Stimulated activated effector memory CD8-positive, alpha-beta T cell treated with anti-CD3 and anti-CD28 coated beads, Interleukin-12 subunit alpha, Interleukin-12 subunit beta, amount 100 ng/mL, for 72 hours (primary cell): ENCODE results near the gene TSPAN2.

Experiments
- ATAC-seq: fragments of 150-1000 bp; cut with Tn5 transposase; 2 replicates; pipeline ENCODE4 v1.10.0; 2021
- DNase-seq, 2 donors: peaks; one replicate each; pipeline ENCODE4 v3.0.0; 2021 to 2022; ENCODE audit warnings: low spot score in 2 of 2
- H3K27ac Mint-ChIP-seq: one replicate; pipeline ENCODE4 v1.8.0; 2022; ENCODE audit warnings: mild to moderate bottlenecking, mixed read lengths
- H3K36me3 Mint-ChIP-seq: one replicate; pipeline ENCODE4 v1.8.0; 2022; ENCODE audit warnings: mild to moderate bottlenecking, mixed read lengths
- H3K4me1 Mint-ChIP-seq: one replicate; pipeline ENCODE4 v1.8.0; 2022; ENCODE audit warnings: mixed read lengths
- H3K4me3 Mint-ChIP-seq: one replicate; pipeline ENCODE4 v1.8.0; 2022; ENCODE audit warnings: mild to moderate bottlenecking, mixed read lengths
- H3K9me3 Mint-ChIP-seq: one replicate; pipeline ENCODE4 v1.8.0; 2022; ENCODE audit warnings: mixed read lengths

Gene TSPAN2

GRCh38 chr1:115071012-115071664, 18.2 kb downstream of the TSPAN2 start:
- no peak for ATAC-seq
- Mint-ChIP-seq H3K9me3 (no peaks in the 10 kb centered on the region), H3K4me1 (peaks cover 41% of the 10 kb centered on the region), H3K27ac (no peak overlapping the region), H3K36me3 (no peaks in the 10 kb centered on the region), H3K4me3 (no peak overlapping the region)
- DNase-seq: no peak

- Mint-ChIP-seq H3K4me1 (peaks cover 33% of the 10 kb centered on the region), H3K36me3 (no peaks in the 10 kb centered on the region), H3K4me3 (no peak overlapping the region), H3K9me3 (no peaks in the 10 kb centered on the region), H3K27ac (no peak overlapping the region)
- DNase-seq (no peak), ATAC-seq (no peak)
Observed at GRCh38 chr1:115069659-115070308, 19.5 kb downstream of the TSPAN2 start.

- no peak for ATAC-seq
- Mint-ChIP-seq H3K36me3 (no peaks in the 10 kb centered on the region), H3K4me1 (peaks cover 36% of the 10 kb centered on the region), H3K9me3 (no peaks in the 10 kb centered on the region), H3K4me3 (no peak overlapping the region), H3K27ac (no peak overlapping the region)
- DNase-seq: no peak
Observed at GRCh38 chr1:115068826-115069585, 20.3 kb downstream of the TSPAN2 start.

GRCh38 chr1:115067161-115067859, 22.0 kb downstream of the TSPAN2 start:
- Mint-ChIP-seq H3K4me3 (no peak overlapping the region), H3K4me1 (peaks cover 36% of the 10 kb centered on the region), H3K9me3 (no peaks in the 10 kb centered on the region), H3K27ac (no peak overlapping the region), H3K36me3 (no peaks in the 10 kb centered on the region)
- ATAC-seq (no peak), DNase-seq (no peak)

- Mint-ChIP-seq H3K4me1 (peaks cover 42% of the 10 kb centered on the region), H3K27ac (no peak overlapping the region), H3K36me3 (no peaks in the 10 kb centered on the region), H3K9me3 (no peaks in the 10 kb centered on the region), H3K4me3 (no peak overlapping the region)
- ATAC-seq (no peak), DNase-seq (no peak)
Observed at GRCh38 chr1:115065021-115065420, 24.3 kb downstream of the TSPAN2 start.

- DNase-seq (no peak), ATAC-seq (no peak)
- no peaks in the 10 kb centered on the region for H3K9me3 Mint-ChIP-seq
- peak overlapping the region; percentile 87 for H3K27ac Mint-ChIP-seq
- no peaks in the 10 kb centered on the region for H3K36me3 Mint-ChIP-seq
- H3K4me3 Mint-ChIP-seq: no peak overlapping the region
- H3K4me1 Mint-ChIP-seq: peaks cover 42% of the 10 kb centered on the region
Observed at GRCh38 chr1:115064461-115064860, 24.8 kb downstream of the TSPAN2 start.

- Mint-ChIP-seq H3K4me3 (peak overlapping the region; percentile 53), H3K27ac (peak overlapping the region; percentile 87), H3K36me3 (no peaks in the 10 kb centered on the region), H3K9me3 (no peaks in the 10 kb centered on the region), H3K4me1 (peaks cover 42% of the 10 kb centered on the region)
- ATAC-seq: peak; percentile 75
- DNase-seq: no peak
Observed at GRCh38 chr1:115063228-115063901, 25.9 kb downstream of the TSPAN2 start.

GRCh38 chr1:115062542-115063004, 26.7 kb downstream of the TSPAN2 start:
- Mint-ChIP-seq H3K4me1 (peaks cover 42% of the 10 kb centered on the region), H3K9me3 (no peaks in the 10 kb centered on the region), H3K36me3 (no peaks in the 10 kb centered on the region)

GRCh38 chr1:115060501-115060900, 28.8 kb downstream of the TSPAN2 start:
- Mint-ChIP-seq H3K9me3 (no peaks in the 10 kb centered on the region), H3K36me3 (no peaks in the 10 kb centered on the region), H3K4me1 (peaks cover 42% of the 10 kb centered on the region), H3K4me3 (no peak overlapping the region), H3K27ac (no peak overlapping the region)
- no peak for DNase-seq
- no peak for ATAC-seq

More at GRCh38 chr1:115062542-115063004, 26.7 kb downstream of the TSPAN2 start:
- Mint-ChIP-seq H3K4me3 (peak overlapping the region; percentile 53), H3K27ac (peak overlapping the region; percentile 87)
- DNase-seq (peak; percentile 67 to 89), ATAC-seq (peak; percentile 97)

GRCh38 chr1:115059316-115059715, 30.0 kb downstream of the TSPAN2 start:
- ATAC-seq: no peak

GRCh38 chr1:115057661-115058254, 31.5 kb downstream of the TSPAN2 start:
- Mint-ChIP-seq H3K4me3 (no peak overlapping the region), H3K27ac (no peak overlapping the region), H3K36me3 (no peaks in the 10 kb centered on the region), H3K4me1 (peaks cover 23% of the 10 kb centered on the region), H3K9me3 (no peaks in the 10 kb centered on the region)
- ATAC-seq (no peak), DNase-seq (no peak)

More at GRCh38 chr1:115059316-115059715, 30.0 kb downstream of the TSPAN2 start:
- H3K9me3 Mint-ChIP-seq: no peaks in the 10 kb centered on the region
- peaks cover 38% of the 10 kb centered on the region for H3K4me1 Mint-ChIP-seq
- DNase-seq: no peak
- no peak overlapping the region for H3K27ac Mint-ChIP-seq
- H3K4me3 Mint-ChIP-seq: no peak overlapping the region
- no peaks in the 10 kb centered on the region for H3K36me3 Mint-ChIP-seq

GRCh38 chr1:115056395-115056798, 32.9 kb downstream of the TSPAN2 start:
- ATAC-seq (no peak), DNase-seq (no peak)
- Mint-ChIP-seq H3K9me3 (no peaks in the 10 kb centered on the region), H3K36me3 (no peaks in the 10 kb centered on the region), H3K4me3 (no peak overlapping the region), H3K4me1 (peaks cover 9% of the 10 kb centered on the region), H3K27ac (no peak overlapping the region)

GRCh38 chr1:115052454-115053083, 36.7 kb downstream of the TSPAN2 start:
- no peaks in the 10 kb centered on the region for H3K9me3 Mint-ChIP-seq
- H3K36me3 Mint-ChIP-seq: no peaks in the 10 kb centered on the region
- peak; percentile 78 for ATAC-seq
- H3K4me3 Mint-ChIP-seq: no peak overlapping the region
- peak; percentile 33 to 69 for DNase-seq
- no peaks in the 10 kb centered on the region for H3K4me1 Mint-ChIP-seq
- H3K27ac Mint-ChIP-seq: no peak overlapping the region

- H3K36me3 Mint-ChIP-seq: no peaks in the 10 kb centered on the region
- H3K9me3 Mint-ChIP-seq: no peaks in the 10 kb centered on the region
- H3K4me1 Mint-ChIP-seq: no peaks in the 10 kb centered on the region
- H3K27ac Mint-ChIP-seq: no peak overlapping the region
- no peak for DNase-seq
- no peak for ATAC-seq
- H3K4me3 Mint-ChIP-seq: no peak overlapping the region
Observed at GRCh38 chr1:115051850-115052249, 37.5 kb downstream of the TSPAN2 start.
